NB4 (cell line): ENCODE measurements around the gene DMAP1.

Experiments used
- MAX ChIP-seq: IDR thresholded peaks from 2 replicates; pipeline ENCODE4 v1.6.1; 2011; ENCODE audit warnings: low read depth, low read length
- POLR2A ChIP-seq: IDR thresholded peaks from 2 replicates; pipeline ENCODE4 v1.6.1; 2011; ENCODE audit warnings: mild to moderate bottlenecking; ENCODE audit not compliant: insufficient read length; ENCODE audit errors: extremely low read depth
- TF ChIP-seq, protein P1 (sequence below): IDR thresholded peaks from one replicate; pipeline ENCODE4 v1.5.1; 2012; ENCODE audit warnings: low read depth, low read length

- TF ChIP-seq, protein P1, sequence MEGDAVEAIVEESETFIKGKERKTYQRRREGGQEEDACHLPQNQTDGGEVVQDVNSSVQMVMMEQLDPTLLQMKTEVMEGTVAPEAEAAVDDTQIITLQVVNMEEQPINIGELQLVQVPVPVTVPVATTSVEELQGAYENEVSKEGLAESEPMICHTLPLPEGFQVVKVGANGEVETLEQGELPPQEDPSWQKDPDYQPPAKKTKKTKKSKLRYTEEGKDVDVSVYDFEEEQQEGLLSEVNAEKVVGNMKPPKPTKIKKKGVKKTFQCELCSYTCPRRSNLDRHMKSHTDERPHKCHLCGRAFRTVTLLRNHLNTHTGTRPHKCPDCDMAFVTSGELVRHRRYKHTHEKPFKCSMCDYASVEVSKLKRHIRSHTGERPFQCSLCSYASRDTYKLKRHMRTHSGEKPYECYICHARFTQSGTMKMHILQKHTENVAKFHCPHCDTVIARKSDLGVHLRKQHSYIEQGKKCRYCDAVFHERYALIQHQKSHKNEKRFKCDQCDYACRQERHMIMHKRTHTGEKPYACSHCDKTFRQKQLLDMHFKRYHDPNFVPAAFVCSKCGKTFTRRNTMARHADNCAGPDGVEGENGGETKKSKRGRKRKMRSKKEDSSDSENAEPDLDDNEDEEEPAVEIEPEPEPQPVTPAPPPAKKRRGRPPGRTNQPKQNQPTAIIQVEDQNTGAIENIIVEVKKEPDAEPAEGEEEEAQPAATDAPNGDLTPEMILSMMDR, result no peak
- no peak for TF ChIP-seq MAX
- TF ChIP-seq POLR2A, result no peak
These were observed 27.8 kb downstream of the DMAP1 start for GRCh38 chr1:44240802-44241671.
